Aorta (tissue), 5 donors: ENCODE results near the gene EVI2A. TPM values are rescaled to one million over a fixed set of nuclear protein-coding genes. Genes with fewer than 3 reads are reported as not detected.
"Not testable (repeated sequence)": the region's sequence is repeated elsewhere in the genome, so short reads cannot be mapped to it uniquely, and the experiment has no call there.

Experiments
- ATAC-seq: fragments of 200-7000 bp; cut with Tn5 transposase; one replicate; pipeline ENCODE4 v1.9.1; 2022; ENCODE audit warnings: moderate library complexity; ENCODE audit not compliant: low FRiP score
- DNase-seq, 2 donors: peaks; one replicate each; pipeline ENCODE4 v3.0.0-alpha.2; 2020
- H3K27ac ChIP-seq, 2 donors: one replicate each; pipeline ENCODE4 v1.5.1; 2013; ENCODE audit warnings: low read length in 2 of 2, mild to moderate bottlenecking in 2 of 2, moderate library complexity in 2 of 2, control low read depth in 1 of 2, inconsistent platforms in 1 of 2, low read depth in 1 of 2
- H3K27me3 ChIP-seq, 2 donors: one replicate each; pipeline ENCODE4 v1.6.1; 2013; ENCODE audit warnings: control low read depth in 1 of 2, low read length in 1 of 2, mild to moderate bottlenecking in 1 of 2, moderate library complexity in 1 of 2; ENCODE audit not compliant: insufficient read depth in 2 of 2, control insufficient read depth in 1 of 2
- H3K36me3 ChIP-seq, 2 donors: one replicate each; pipeline ENCODE4 v1.6.1; 2013; ENCODE audit warnings: control low read depth in 1 of 2, low read length in 1 of 2, mild to moderate bottlenecking in 1 of 2; ENCODE audit not compliant: insufficient read depth in 2 of 2, control insufficient read depth in 1 of 2
- H3K4me1 ChIP-seq, 2 donors: one replicate each; pipeline ENCODE4 v1.6.1; 2013; ENCODE audit warnings: low read length in 2 of 2, control low read depth in 1 of 2, mild to moderate bottlenecking in 1 of 2, moderate library complexity in 1 of 2; ENCODE audit not compliant: insufficient read depth in 2 of 2, control insufficient read depth in 1 of 2
- H3K4me3 ChIP-seq, 2 donors: one replicate each; pipeline ENCODE4 v1.5.1; 2013; ENCODE audit warnings: low read length in 2 of 2, control low read depth in 1 of 2, mild to moderate bottlenecking in 1 of 2
- H3K9me3 ChIP-seq: one replicate; pipeline ENCODE4 v1.6.1; 2013; ENCODE audit warnings: mild to moderate bottlenecking, low read length; ENCODE audit not compliant: control insufficient read depth
- WGBS, 2 donors: extraction: QIAGEN DNeasy Blood & Tissue Kit; methylation state at CpG; one replicate each; pipeline ENCODE4 v1.1.7; 2013; 5-methylcytosine and 5-hydroxymethylcytosine counted together
- intact Hi-C, 2 donors: fragments of 100-400 bp; cut with DNase I; formaldehyde crosslinking; loops; one replicate each; pipeline versions ENCODE4 v1.14.2 to v1.15.0; 2022
- long read RNA-seq, 2 donors: library from polyadenylated mRNA; unstranded; transcript quantifications; one replicate each; pipeline ENCODE4 v2.0.0, GENCODE V29; 2020 to 2021
- polyA plus RNA-seq, 2 donors: library from polyadenylated mRNA; stranded (reverse); fragments of 200-250 nt; gene quantifications; one replicate each; pipeline ENCODE4 v1.2.3, GENCODE V29; 2013
- total RNA-seq, 2 donors: library from RNA; stranded (reverse); fragmentation: NEBNext Ultra II Directional; extraction: Animal tissue kit (Norgen Biotek cat#: 25700); gene quantifications; one replicate each; pipeline ENCODE4 v1.2.1, GENCODE V29; 2021
- donor health status: healthy with polysubstance abuse.
- donor health status: Bipolar disorder and iron deficiency.
- donor health status: DM: no; HTN: no; CAD: no.
- donor health status: DM: no; HTN: no; CAD: no.
- donor health status: DM: yes; HTN: yes; CAD: no.

Gene EVI2A
- total RNA-seq (10 to 100 TPM in 1 of 2 donors, 1 to 10 TPM in 1; 9.2 to 15.5 TPM), polyA plus RNA-seq (10 to 100 TPM in 1 of 2 donors, 1 to 10 TPM in 1; 3.8 to 37.2 TPM)
- long read RNA-seq, donor 1, transcript EVI2A-203 (2 exons, 1,854 nt), result major isoform, 12 of 12 reads
- long read RNA-seq, donor 1, partial matches to known transcripts, result 0 of 12 reads
- long read RNA-seq, donor 1, other reads (novel, unspliced or antisense), result 0 of 12 reads
- long read RNA-seq, donor 2, partial matches to known transcripts, result 0 of 3 reads
- long read RNA-seq, donor 2, other reads (novel, unspliced or antisense), result 1 of 3 reads

GRCh38 chr17:31321481-31321880 is at the start of gene EVI2A:
Gene EVI2A (minus strand): TSS chr17:31321622. CDS start chr17:31319013, 2,609 bp downstream.
- peak in 1 of 2 donors; percentile 69 for DNase-seq
- ATAC-seq, result peak; percentile 44
- no peaks in the 10 kb centered on the region for H3K9me3 ChIP-seq
- intact Hi-C loops, result no loop called here
- no peak within 1 kb of the TSS for H3K27ac ChIP-seq
- WGBS, 2 donors, result 63 to 67% methylated on average over 3 of the region's 3 CpGs
- no peaks in the 10 kb centered on the region for H3K4me1 ChIP-seq
- peaks cover 0 to 2% of the 10 kb centered on the region in 2 donors for H3K36me3 ChIP-seq
- no peak within 1 kb of the TSS for H3K4me3 ChIP-seq
- H3K27me3 ChIP-seq, result no peaks in the 10 kb centered on the region

- DNase-seq, result no peak
- Histone ChIP-seq H3K36me3 (peaks cover 2 to 3% of the 10 kb centered on the region in 2 donors), H3K9me3 (no peaks in the 10 kb centered on the region), H3K4me3 (no peak overlapping the region), H3K27ac (no peak overlapping the region), H3K4me1 (no peaks in the 10 kb centered on the region), H3K27me3 (no peaks in the 10 kb centered on the region)
- intact Hi-C loops, result no loop called here
- no peak for ATAC-seq
These were observed 47.8 kb upstream of the EVI2A start for GRCh38 chr17:31369266-31369665.

- intact Hi-C loops, result no loop called here
- H3K27me3 ChIP-seq, result no peaks in the 10 kb centered on the region
- H3K36me3 ChIP-seq, result peaks cover 0 to 2% of the 10 kb centered on the region in 2 donors
- ATAC-seq, result no peak
- H3K27ac ChIP-seq, result no peak overlapping the region
- no peaks in the 10 kb centered on the region for H3K4me1 ChIP-seq
- 98 to 99% methylated on average over 4 of the region's 4 CpGs for WGBS, 2 donors
- no peaks in the 10 kb centered on the region for H3K9me3 ChIP-seq
- DNase-seq, result no peak
- no peak overlapping the region for H3K4me3 ChIP-seq
These were observed 44.7 kb upstream of the EVI2A start for GRCh38 chr17:31366088-31366487.

- Histone ChIP-seq H3K4me1 (no peaks in the 10 kb centered on the region), H3K4me3 (no peak overlapping the region), H3K36me3 (peaks cover 0 to 2% of the 10 kb centered on the region in 2 donors), H3K27me3 (no peaks in the 10 kb centered on the region), H3K9me3 (no peaks in the 10 kb centered on the region), H3K27ac (no peak overlapping the region)
- DNase-seq, result no peak
- WGBS, 2 donors, result 70 to 71% methylated on average over 6 of the region's 6 CpGs
- intact Hi-C loops, result no loop called here
- ATAC-seq, result no peak
These were observed 42.6 kb upstream of the EVI2A start for GRCh38 chr17:31364012-31364411.

GRCh38 chr17:31357839-31358394 is 36.5 kb upstream of the EVI2A start:
- Histone ChIP-seq H3K9me3 (no peaks in the 10 kb centered on the region), H3K4me1 (no peaks in the 10 kb centered on the region), H3K4me3 (no peak overlapping the region), H3K36me3 (peaks cover 0 to 2% of the 10 kb centered on the region in 2 donors), H3K27me3 (no peaks in the 10 kb centered on the region), H3K27ac (no peak overlapping the region)
- ATAC-seq (no peak), DNase-seq (no peak)
- WGBS, 2 donors, result 68 to 69% methylated on average over 3 of the region's 3 CpGs
- intact Hi-C loops, result no loop called here

GRCh38 chr17:31357091-31357490 is 35.7 kb upstream of the EVI2A start:
- Histone ChIP-seq H3K4me3 (no peak overlapping the region), H3K27me3 (no peaks in the 10 kb centered on the region), H3K36me3 (peaks cover 0 to 2% of the 10 kb centered on the region in 2 donors), H3K27ac (no peak overlapping the region), H3K9me3 (no peaks in the 10 kb centered on the region), H3K4me1 (no peaks in the 10 kb centered on the region)
- DNase-seq, result no peak
- intact Hi-C loops, result no loop called here
- no peak for ATAC-seq
- 86 to 87% methylated on average over 2 of the region's 2 CpGs for WGBS, 2 donors

- 63 to 67% methylated on average over 1 of the region's 1 CpG for whole genome bisulfite sequencing, 2 donors
- H3K36me3 ChIP-seq, result peaks cover 0 to 2% of the 10 kb centered on the region in 2 donors
- ATAC-seq (no peak), DNase-seq (no peak)
- no peaks in the 10 kb centered on the region for H3K4me1 ChIP-seq
- H3K27ac ChIP-seq, result no peak overlapping the region
- no peaks in the 10 kb centered on the region for H3K9me3 ChIP-seq
- H3K4me3 ChIP-seq, result no peak overlapping the region
- intact Hi-C loops, result no loop called here
- no peaks in the 10 kb centered on the region for H3K27me3 ChIP-seq
These were observed 34.5 kb upstream of the EVI2A start for GRCh38 chr17:31355935-31356334.

- no peak for ATAC-seq
- H3K27me3 ChIP-seq, result no peaks in the 10 kb centered on the region
- intact Hi-C loops, result no loop called here
- H3K27ac ChIP-seq, result no peak overlapping the region
- DNase-seq, result no peak
- peaks cover 0 to 4% of the 10 kb centered on the region in 2 donors for H3K36me3 ChIP-seq
- no peaks in the 10 kb centered on the region for H3K4me1 ChIP-seq
- no peaks in the 10 kb centered on the region for H3K9me3 ChIP-seq
- no peak overlapping the region for H3K4me3 ChIP-seq
These were observed 28.0 kb upstream of the EVI2A start for GRCh38 chr17:31349454-31349853.

- ATAC-seq, H3K4me3 ChIP-seq, intact Hi-C loops, DNase-seq, H3K4me1 ChIP-seq, H3K27ac ChIP-seq, H3K36me3 ChIP-seq, H3K27me3 ChIP-seq, H3K9me3 ChIP-seq: not testable (repeated sequence)
- WGBS, 2 donors, result 92 to 93% methylated on average over 21 of the region's 34 CpGs
These were observed 23.8 kb upstream of the EVI2A start for GRCh38 chr17:31345191-31345747.
